Ishikawa (cell line): ENCODE measurements around the gene PHOSPHO2.

Source experiments
- CREB1 ChIP-seq: IDR thresholded peaks from 2 replicates; pipeline ENCODE4 v1.6.1; 2012; ENCODE audit warnings: low read depth
- TAF1 ChIP-seq: IDR thresholded peaks from 2 replicates; pipeline ENCODE4 v1.6.1; 2012; ENCODE audit warnings: low read depth, mild to moderate bottlenecking
- TF ChIP-seq, protein P1 (sequence below): IDR thresholded peaks from 2 replicates; pipeline ENCODE4 v1.6.1; 2012

- TF ChIP-seq CREB1, result no peak
- TF ChIP-seq TAF1, result no peak
- TF ChIP-seq, protein P1, sequence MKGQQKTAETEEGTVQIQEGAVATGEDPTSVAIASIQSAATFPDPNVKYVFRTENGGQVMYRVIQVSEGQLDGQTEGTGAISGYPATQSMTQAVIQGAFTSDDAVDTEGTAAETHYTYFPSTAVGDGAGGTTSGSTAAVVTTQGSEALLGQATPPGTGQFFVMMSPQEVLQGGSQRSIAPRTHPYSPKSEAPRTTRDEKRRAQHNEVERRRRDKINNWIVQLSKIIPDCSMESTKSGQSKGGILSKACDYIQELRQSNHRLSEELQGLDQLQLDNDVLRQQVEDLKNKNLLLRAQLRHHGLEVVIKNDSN, result no peak
Measured at GRCh38 chr2:169673921-169674320, 20.3 kb upstream of the PHOSPHO2 start.
